ENCODE data around the gene NYNRIN. TPM values are rescaled to one million over a fixed set of nuclear protein-coding genes. Genes with fewer than 3 reads are reported as not detected.

Gene NYNRIN
- 42.8 and 45.1 TPM in 2 replicates for total RNA-seq
- 37.2 and 38.8 TPM in 2 replicates for polyA plus RNA-seq
- polyA plus RNA-seq (2011; cell fraction: cytosol; rRNA removed): 27.6 and 28.6 TPM in 2 replicates
- 59.8 and 66.2 TPM in 2 replicates for polyA plus RNA-seq (2011; cell fraction: nucleus; rRNA removed)
- 25.5 and 35.2 TPM in 2 replicates for polyA plus RNA-seq (2012)
- 56.5 and 59.7 TPM in 2 replicates for polyA minus RNA-seq
- polyA minus RNA-seq (2011; cell fraction: cytosol; rRNA and poly(A)+ RNA removed): not detected
- polyA minus RNA-seq (2011; cell fraction: nucleus; rRNA and poly(A)+ RNA removed): 27.5 and 30.6 TPM in 2 replicates
- Bru-seq, nascent RNA: percentile 60 among the genes with signal in this experiment
- BruChase-seq, experiment 1, labeled RNA remaining after a 6-hour chase: percentile 90 among the genes with signal in this experiment
- BruChase-seq, experiment 2, labeled RNA remaining after a 2-hour chase: percentile 77 among the genes with signal in this experiment
- long read RNA-seq, full-length matches to known transcripts: 12 of 97 reads
- long read RNA-seq, partial matches to known transcripts: 9 of 97 reads
- long read RNA-seq, other reads (novel, unspliced or antisense): 76 of 97 reads

- no peak within 1 kb of the TSS for H3K9ac ChIP-seq (replicated peaks; ENCODE audit: extremely low read depth, insufficient read depth, low read length)
- DNase-seq (ENCODE audit: low read depth, low spot score): peak; percentile 58
- H3K36me3 ChIP-seq (ENCODE audit: control insufficient read depth in 2 of 2, extremely low read depth in 1 of 2, insufficient read depth in 2 of 2, low read length in 2 of 2): no peaks in the 10 kb centered on the region
- H3K4me2 ChIP-seq (ENCODE audit: insufficient read depth, low read length): peak within 1 kb of the TSS; percentile 51
- ChIA-PET CTCF (interaction anchor here (0.7 to 4.7 kb wide), 11 partner anchors 8 to 68 kb away, joined by 3 to 34 read pairs (median 3); no protein-coding TSS in a partner anchor), POLR2A (interaction anchor here (0.6 to 1.5 kb wide), 6 partner anchors 20 to 1337 kb away, joined by 3 to 9 read pairs (median 4); partner anchors contain the start of genes CBLN3, KHNYN and RIPK3)
- H3K27ac ChIP-seq (ENCODE audit: insufficient read depth, low read depth, low read length): no peak within 1 kb of the TSS
- H3K9me3 ChIP-seq (replicated peaks; ENCODE audit: control insufficient read depth, insufficient read depth, low read length): no peaks in the 10 kb centered on the region
- H3K4me3 ChIP-seq (replicated peaks in 1 of 3; ENCODE audit: insufficient read depth in 1 of 3, low read depth in 1 of 3, low read length in 3 of 3): peak within 1 kb of the TSS; percentile 69 to 78 (median 69)
- dilution Hi-C loops (cut with MboI; ENCODE audit: extremely low pct_ligation_motif_present, low sequenced_read_pairs) (no loop called here), intact Hi-C loops (cut with micrococcal nuclease) (no loop called here)
- FAIRE-seq: peak; percentile 77
- TF ChIP-seq EZH2 (IDR thresholded peaks at IDR 0.05; ENCODE audit: borderline replicate concordance, low read depth, low read length, severe bottlenecking) (no peak), MAX (IDR thresholded peaks at IDR 0.05; ENCODE audit: insufficient read depth, insufficient read length) (no peak), CTCF (IDR thresholded peaks at IDR 0.05; ENCODE audit: extremely low read depth in 1 of 2, insufficient read depth in 1 of 2, low read depth in 1 of 2, low read length in 2 of 2) (no peak), MYC (IDR thresholded peaks at IDR 0.05; ENCODE audit: low read depth, low read length) (no peak), POLR2A (IDR thresholded peaks at IDR 0.05; ENCODE audit: low read depth, low read length) (peak; percentile 48), POLR2AphosphoS5 (IDR thresholded peaks at IDR 0.05; ENCODE audit: insufficient read depth, low read depth, low read length) (peak; percentile 41), FOS (IDR thresholded peaks at IDR 0.05; ENCODE audit: borderline replicate concordance, insufficient read depth, low read length) (no peak), GATA2 (IDR thresholded peaks at IDR 0.05; ENCODE audit: insufficient read depth, insufficient read length, low read depth, low read length) (no peak), JUN (IDR thresholded peaks at IDR 0.05; ENCODE audit: borderline replicate concordance, insufficient read depth, insufficient read length, low read depth) (no peak)
- BruUV-seq (replicated peaks): no TSS peak
- peak within 1 kb of the TSS; percentile 40 for H2AFZ ChIP-seq (ENCODE audit: low read depth, low read length)
- H3K4me1 ChIP-seq (ENCODE audit: control insufficient read depth, extremely low read depth, insufficient read depth, low read length): peaks cover 31% of the 10 kb centered on the region
- peaks cover under 1% of the 10 kb centered on the region for H3K79me2 ChIP-seq (ENCODE audit: control insufficient read depth, insufficient read depth, low read length)
- no peaks in the 10 kb centered on the region for H3K27me3 ChIP-seq (ENCODE audit: control insufficient read depth in 2 of 2, insufficient read depth in 2 of 2, low read length in 2 of 2)
- no peaks in the 10 kb centered on the region for H3K9me1 ChIP-seq (replicated peaks; ENCODE audit: control insufficient read depth, extremely low read depth, insufficient read depth, low read length)
- no peaks in the 10 kb centered on the region for H4K20me1 ChIP-seq (replicated peaks; ENCODE audit: control insufficient read depth, extremely low read depth, insufficient read depth, low read length)
Observed at GRCh38 chr14:24398653-24399446, at the start of gene NYNRIN. Gene NYNRIN (plus strand): TSS chr14:24399003. CDS start chr14:24399247, 244 bp downstream.

Measured in endothelial cell of umbilical vein (primary cell).